WERI-Rb-1 (cell line): Measurements from ENCODE around the gene TBL1X.

Experiments
- DNase-seq: peaks from one replicate; pipeline ENCODE4 v3.0.0-alpha.2; 2020
- H3K27ac ChIP-seq: fragments of 250-450 bp; sonication (Bioruptor Pico); 2 replicates; pipeline ENCODE4 v1.5.1; 2020; ENCODE audit warnings: mild to moderate bottlenecking, moderate library complexity
- H3K27me3 ChIP-seq: fragments of 250-450 bp; sonication (Bioruptor Pico); 2 replicates; pipeline ENCODE4 v1.5.1; 2021; ENCODE audit warnings: mild to moderate bottlenecking, low read depth, moderate library complexity; ENCODE audit not compliant: insufficient read depth, severe bottlenecking
- H3K36me3 ChIP-seq: fragments of 250-450 bp; sonication (Bioruptor Pico); 2 replicates; pipeline ENCODE4 v1.5.1; 2020; ENCODE audit warnings: mild to moderate bottlenecking, moderate library complexity
- H3K4me3 ChIP-seq: 2 replicates; pipeline ENCODE4 v1.5.1; 2011; ENCODE audit warnings: low read depth, mild to moderate bottlenecking, control low read depth, low read length
- H3K9me3 ChIP-seq: fragments of 250-450 bp; sonication (Bioruptor Pico); 2 replicates; pipeline ENCODE4 v1.5.1; 2021; ENCODE audit warnings: mild to moderate bottlenecking, moderate library complexity; ENCODE audit not compliant: severe bottlenecking
- CTCF ChIP-seq: IDR thresholded peaks from 2 replicates; pipeline ENCODE4 v1.5.1; 2011; ENCODE audit warnings: low read depth, mild to moderate bottlenecking, control low read depth, inconsistent platforms, low read length

Gene TBL1X

GRCh38 chrX:9658409-9658808 is 193.6 kb downstream of the TBL1X start:
- TF ChIP-seq CTCF, result no peak
- Histone ChIP-seq H3K27me3 (peaks cover 13% of the 10 kb centered on the region), H3K27ac (no peak overlapping the region), H3K36me3 (no peaks in the 10 kb centered on the region), H3K4me3 (no peak overlapping the region), H3K9me3 (no peaks in the 10 kb centered on the region)
- DNase-seq, result no peak

- Histone ChIP-seq H3K9me3 (no peaks in the 10 kb centered on the region), H3K36me3 (no peaks in the 10 kb centered on the region), H3K27me3 (peaks cover 11% of the 10 kb centered on the region), H3K4me3 (no peak overlapping the region), H3K27ac (no peak overlapping the region)
- no peak for DNase-seq
- TF ChIP-seq CTCF, result no peak
These were observed 194.8 kb downstream of the TBL1X start for GRCh38 chrX:9659571-9660195.

GRCh38 chrX:9662148-9662547 is 197.3 kb downstream of the TBL1X start:
- Histone ChIP-seq H3K27me3 (peaks cover 11% of the 10 kb centered on the region), H3K27ac (no peak overlapping the region), H3K36me3 (no peaks in the 10 kb centered on the region), H3K4me3 (no peak overlapping the region), H3K9me3 (no peaks in the 10 kb centered on the region)
- TF ChIP-seq CTCF, result no peak
- DNase-seq, result no peak

GRCh38 chrX:9663216-9663615 is 198.4 kb downstream of the TBL1X start:
- no peak for DNase-seq
- H3K27me3 ChIP-seq, result peaks cover 11% of the 10 kb centered on the region
- H3K9me3 ChIP-seq, result no peaks in the 10 kb centered on the region
- no peak overlapping the region for H3K4me3 ChIP-seq
- no peak for TF ChIP-seq CTCF
- H3K36me3 ChIP-seq, result no peaks in the 10 kb centered on the region
- H3K27ac ChIP-seq, result no peak overlapping the region

GRCh38 chrX:9664224-9664623 is 199.4 kb downstream of the TBL1X start:
- no peaks in the 10 kb centered on the region for H3K9me3 ChIP-seq
- no peaks in the 10 kb centered on the region for H3K36me3 ChIP-seq
- TF ChIP-seq CTCF, result no peak
- H3K4me3 ChIP-seq, result no peak overlapping the region
- H3K27ac ChIP-seq, result no peak overlapping the region
- H3K27me3 ChIP-seq, result peaks cover 11% of the 10 kb centered on the region
- DNase-seq, result no peak

- TF ChIP-seq CTCF, result no peak
- Histone ChIP-seq H3K9me3 (no peaks in the 10 kb centered on the region), H3K27me3 (peaks cover 8% of the 10 kb centered on the region), H3K4me3 (no peak overlapping the region), H3K27ac (no peak overlapping the region), H3K36me3 (no peaks in the 10 kb centered on the region)
- no peak for DNase-seq
These were observed 200.3 kb downstream of the TBL1X start for GRCh38 chrX:9665113-9665512.
